ENCODE data around the gene COMMD1. TPM values are rescaled to one million over a fixed set of nuclear protein-coding genes. Genes with fewer than 3 reads are reported as not detected.

COMMD1 gene
- total RNA-seq, 1 donor from 2014 or later, result 43.0 TPM

GRCh38 chr2:62030902-62031301, 125.4 kb downstream of the COMMD1 start:
- no peaks in the 10 kb centered on the region for H3K9me3 ChIP-seq
- DNase-seq (ENCODE audit: extremely low spot score in 2 of 2), result no peak
- H3K36me3 ChIP-seq, result no peaks in the 10 kb centered on the region
- no peak overlapping the region for H3K4me3 ChIP-seq
- H3K27me3 ChIP-seq, result no peaks in the 10 kb centered on the region
- no peak for TF ChIP-seq POLR2A (IDR thresholded peaks at IDR 0.05)
- no peak for TF ChIP-seq POLR2AphosphoS5 (IDR thresholded peaks at IDR 0.05; ENCODE audit: insufficient read depth in 1 of 2, low read depth in 1 of 2)
- TF ChIP-seq CTCF (IDR thresholded peaks at IDR 0.05), result no peak
- no peak overlapping the region for H3K27ac ChIP-seq
- no peaks in the 10 kb centered on the region for H3K4me1 ChIP-seq
- intact Hi-C loops (cut with DNase I), result no loop called here

GRCh38 chr2:62032096-62032495, 126.6 kb downstream of the COMMD1 start:
- no peaks in the 10 kb centered on the region for H3K27me3 ChIP-seq
- DNase-seq (ENCODE audit: extremely low spot score in 2 of 2), result no peak
- no peaks in the 10 kb centered on the region for H3K9me3 ChIP-seq
- H3K4me3 ChIP-seq, result no peak overlapping the region
- no peaks in the 10 kb centered on the region for H3K36me3 ChIP-seq
- H3K27ac ChIP-seq, result no peak overlapping the region
- H3K4me1 ChIP-seq, result no peaks in the 10 kb centered on the region
- intact Hi-C loops (cut with DNase I), result no loop called here
- TF ChIP-seq CTCF (IDR thresholded peaks at IDR 0.05), result no peak
- TF ChIP-seq POLR2AphosphoS5 (IDR thresholded peaks at IDR 0.05; ENCODE audit: insufficient read depth in 1 of 2, low read depth in 1 of 2), result no peak
- TF ChIP-seq POLR2A (IDR thresholded peaks at IDR 0.05), result no peak

- H3K27me3 ChIP-seq, result no peaks in the 10 kb centered on the region
- no peak overlapping the region for H3K4me3 ChIP-seq
- no peaks in the 10 kb centered on the region for H3K36me3 ChIP-seq
- DNase-seq (ENCODE audit: extremely low spot score in 2 of 2), result no peak
- no peaks in the 10 kb centered on the region for H3K9me3 ChIP-seq
- intact Hi-C loops (cut with DNase I), result no loop called here
- no peaks in the 10 kb centered on the region for H3K4me1 ChIP-seq
- TF ChIP-seq CTCF (IDR thresholded peaks at IDR 0.05) (no peak), POLR2A (IDR thresholded peaks at IDR 0.05) (no peak), POLR2AphosphoS5 (IDR thresholded peaks at IDR 0.05; ENCODE audit: insufficient read depth in 1 of 2, low read depth in 1 of 2) (no peak)
- H3K27ac ChIP-seq, result no peak overlapping the region
Measured at GRCh38 chr2:62034715-62035114, 129.2 kb downstream of the COMMD1 start.

- intact Hi-C loops (cut with DNase I), result no loop called here
- no peaks in the 10 kb centered on the region for H3K27me3 ChIP-seq
Measured at GRCh38 chr2:62036229-62036628, 130.8 kb downstream of the COMMD1 start.

GRCh38 chr2:62036761-62037250, 131.3 kb downstream of the COMMD1 start:
- Histone ChIP-seq H3K27me3 (no peaks in the 10 kb centered on the region), H3K9me3 (no peaks in the 10 kb centered on the region), H3K4me3 (no peak overlapping the region), H3K4me1 (no peaks in the 10 kb centered on the region), H3K27ac (no peak overlapping the region), H3K36me3 (no peaks in the 10 kb centered on the region)
- TF ChIP-seq POLR2A (IDR thresholded peaks at IDR 0.05) (no peak), CTCF (IDR thresholded peaks at IDR 0.05) (no peak), POLR2AphosphoS5 (IDR thresholded peaks at IDR 0.05; ENCODE audit: insufficient read depth in 1 of 2, low read depth in 1 of 2) (no peak)
- intact Hi-C loops (cut with DNase I), result no loop called here
- no peak for DNase-seq (ENCODE audit: extremely low spot score in 2 of 2)

More at GRCh38 chr2:62036229-62036628, 130.8 kb downstream of the COMMD1 start:
- TF ChIP-seq POLR2A (IDR thresholded peaks at IDR 0.05), result no peak
- TF ChIP-seq POLR2AphosphoS5 (IDR thresholded peaks at IDR 0.05; ENCODE audit: insufficient read depth in 1 of 2, low read depth in 1 of 2), result no peak
- Histone ChIP-seq H3K27ac (no peak overlapping the region), H3K9me3 (no peaks in the 10 kb centered on the region), H3K4me1 (no peaks in the 10 kb centered on the region), H3K36me3 (no peaks in the 10 kb centered on the region), H3K4me3 (no peak overlapping the region)
- DNase-seq (ENCODE audit: extremely low spot score in 2 of 2), result no peak

Measured in vagina (tissue), 2 donors.